Fibroblast of lung (primary cell): ENCODE data around the gene MMP25.

Experiments
- EZH2 ChIP-seq: IDR thresholded peaks from 2 replicates; pipeline ENCODE4 v1.5.1; 2012; ENCODE audit warnings: low read length, control low read depth, mild to moderate bottlenecking; ENCODE audit errors: missing control alignments
- TF ChIP-seq, protein P1 (sequence below), 2 donors: IDR thresholded peaks in 1 of 2; conservative IDR thresholded peaks in 1 of 2; 1 replicate in 1 of 2; 2 replicates in 1 of 2; pipeline ENCODE4 v1.5.1; 2011 to 2012; ENCODE audit warnings: low read length in 2 of 2, control low read depth in 1 of 2, inconsistent platforms in 1 of 2, low read depth in 1 of 2, mild to moderate bottlenecking in 1 of 2

DNA sequence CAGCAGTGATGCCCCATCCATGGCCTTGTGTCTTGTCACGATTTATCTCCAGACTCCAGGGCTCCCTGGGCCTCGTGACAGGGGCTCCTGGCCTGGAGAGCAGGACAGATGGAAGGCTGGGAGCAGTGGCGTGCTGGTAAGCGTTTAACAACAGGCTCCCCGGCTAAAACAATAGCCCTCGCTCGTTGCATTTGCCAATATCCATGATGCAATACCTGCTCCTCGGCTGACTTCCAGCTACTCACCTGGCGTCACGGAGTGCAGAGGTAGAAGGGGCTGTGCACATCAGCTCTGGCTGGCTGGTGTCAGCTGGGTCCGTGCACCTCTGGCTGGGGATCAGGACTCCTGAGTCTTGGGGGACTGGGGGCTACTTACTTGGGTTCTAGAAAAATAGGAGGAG, 8.1 kb upstream of the MMP25 start:
- TF ChIP-seq, protein P1, sequence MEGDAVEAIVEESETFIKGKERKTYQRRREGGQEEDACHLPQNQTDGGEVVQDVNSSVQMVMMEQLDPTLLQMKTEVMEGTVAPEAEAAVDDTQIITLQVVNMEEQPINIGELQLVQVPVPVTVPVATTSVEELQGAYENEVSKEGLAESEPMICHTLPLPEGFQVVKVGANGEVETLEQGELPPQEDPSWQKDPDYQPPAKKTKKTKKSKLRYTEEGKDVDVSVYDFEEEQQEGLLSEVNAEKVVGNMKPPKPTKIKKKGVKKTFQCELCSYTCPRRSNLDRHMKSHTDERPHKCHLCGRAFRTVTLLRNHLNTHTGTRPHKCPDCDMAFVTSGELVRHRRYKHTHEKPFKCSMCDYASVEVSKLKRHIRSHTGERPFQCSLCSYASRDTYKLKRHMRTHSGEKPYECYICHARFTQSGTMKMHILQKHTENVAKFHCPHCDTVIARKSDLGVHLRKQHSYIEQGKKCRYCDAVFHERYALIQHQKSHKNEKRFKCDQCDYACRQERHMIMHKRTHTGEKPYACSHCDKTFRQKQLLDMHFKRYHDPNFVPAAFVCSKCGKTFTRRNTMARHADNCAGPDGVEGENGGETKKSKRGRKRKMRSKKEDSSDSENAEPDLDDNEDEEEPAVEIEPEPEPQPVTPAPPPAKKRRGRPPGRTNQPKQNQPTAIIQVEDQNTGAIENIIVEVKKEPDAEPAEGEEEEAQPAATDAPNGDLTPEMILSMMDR (conservative IDR thresholded peaks at IDR 0.05 in 1 of 2, IDR thresholded peaks at IDR 0.05 in 1 of 2; ENCODE audit: low read depth in 1 of 2, low read length in 2 of 2), result no peak
- no peak for TF ChIP-seq EZH2
